Natural killer cell treated with Interleukin-12 subunit alpha and Interleukin-12 subunit beta and Interleukin-15 and Interleukin-18, amount 100 ng/mL, for 72 hours (primary cell): Measurements from ENCODE around the gene MRPS27. TPM values are rescaled to one million over a fixed set of nuclear protein-coding genes. Genes with fewer than 3 reads are reported as not detected.
"Not testable (repeated sequence)": the region's sequence is repeated elsewhere in the genome, so short reads cannot be mapped to it uniquely, and the experiment has no call there.

Experiments
- ATAC-seq, 2 donors: fragments of 150-1000 bp; cut with Tn5 transposase in 1 of 2; sonication (Bioruptor Pico), chemical (Tn5 transposase) in 1 of 2; 2 replicates each; pipeline ENCODE4 v1.10.0; 2021
- DNase-seq: peaks from one replicate; pipeline ENCODE4 v3.0.0; 2022; ENCODE audit warnings: low spot score
- H3K27ac Mint-ChIP-seq, 2 donors: 1 replicate in 1 of 2; 2 replicates in 1 of 2; pipeline ENCODE4 v1.8.0; 2022; ENCODE audit warnings: mixed read lengths in 2 of 2, mild to moderate bottlenecking in 1 of 2, moderate library complexity in 1 of 2
- H3K27me3 Mint-ChIP-seq, 2 donors: 1 replicate in 1 of 2; 2 replicates in 1 of 2; pipeline ENCODE4 v1.8.0; 2022; ENCODE audit warnings: mixed read lengths in 2 of 2
- H3K36me3 Mint-ChIP-seq: one replicate; pipeline ENCODE4 v1.8.0; 2022; ENCODE audit warnings: mixed read lengths
- H3K4me1 Mint-ChIP-seq, 2 donors: 1 replicate in 1 of 2; 2 replicates in 1 of 2; pipeline ENCODE4 v1.8.0; 2022; ENCODE audit warnings: low read depth in 2 of 2, mixed read lengths in 2 of 2, mild to moderate bottlenecking in 1 of 2
- H3K4me3 Mint-ChIP-seq: one replicate; pipeline ENCODE4 v1.8.0; 2022; ENCODE audit warnings: mixed read lengths
- H3K9me3 Mint-ChIP-seq: 2 replicates; pipeline ENCODE4 v1.8.0; 2022; ENCODE audit warnings: mixed read lengths
- total RNA-seq, 2 donors: library from RNA; stranded (reverse); gene quantifications; one replicate each; pipeline ENCODE4 v1.2.3, GENCODE V29; 2022

MRPS27 gene
- total RNA-seq, 2 donors from 2014 or later = 43.1 to 61.0 TPM

- Mint-ChIP-seq H3K4me3 (no peak overlapping the region), H3K4me1 (peaks cover 0 to 6% of the 10 kb centered on the region in 2 donors), H3K27me3 (no peaks in the 10 kb centered on the region), H3K36me3 (peaks cover 8% of the 10 kb centered on the region), H3K9me3 (no peaks in the 10 kb centered on the region), H3K27ac (no peak overlapping the region)
- DNase-seq (no peak), ATAC-seq (no peak)
Observed at GRCh38 chr5:72352616-72353015, 32.6 kb upstream of the MRPS27 start.

DNA sequence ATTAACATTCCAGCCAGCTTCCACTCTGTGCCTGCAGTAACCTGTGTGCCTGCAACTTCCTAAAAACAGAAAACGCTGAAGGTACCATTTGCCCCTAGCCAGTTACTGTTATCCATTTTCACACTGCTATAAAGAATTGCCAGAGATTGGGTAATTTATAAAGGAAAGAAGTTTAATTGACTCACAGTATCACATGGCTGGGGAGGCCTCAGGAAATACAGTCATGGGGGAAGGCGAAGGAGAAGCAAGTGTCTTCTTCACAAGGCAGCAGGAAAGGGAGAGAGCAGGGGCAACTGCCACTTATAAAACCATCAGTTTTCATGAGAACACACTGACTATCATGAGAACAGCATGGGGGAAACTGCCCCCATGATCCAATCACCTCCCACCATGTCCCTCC is 31.3 kb upstream of the MRPS27 start:
- peaks cover 0 to 6% of the 10 kb centered on the region in 2 donors for H3K4me1 Mint-ChIP-seq
- no peaks in the 10 kb centered on the region for H3K9me3 Mint-ChIP-seq
- no peak for ATAC-seq
- H3K27ac Mint-ChIP-seq = no peak overlapping the region
- peaks cover 8% of the 10 kb centered on the region for H3K36me3 Mint-ChIP-seq
- no peak for DNase-seq
- no peaks in the 10 kb centered on the region for H3K27me3 Mint-ChIP-seq
- H3K4me3 Mint-ChIP-seq = no peak overlapping the region

DNA sequence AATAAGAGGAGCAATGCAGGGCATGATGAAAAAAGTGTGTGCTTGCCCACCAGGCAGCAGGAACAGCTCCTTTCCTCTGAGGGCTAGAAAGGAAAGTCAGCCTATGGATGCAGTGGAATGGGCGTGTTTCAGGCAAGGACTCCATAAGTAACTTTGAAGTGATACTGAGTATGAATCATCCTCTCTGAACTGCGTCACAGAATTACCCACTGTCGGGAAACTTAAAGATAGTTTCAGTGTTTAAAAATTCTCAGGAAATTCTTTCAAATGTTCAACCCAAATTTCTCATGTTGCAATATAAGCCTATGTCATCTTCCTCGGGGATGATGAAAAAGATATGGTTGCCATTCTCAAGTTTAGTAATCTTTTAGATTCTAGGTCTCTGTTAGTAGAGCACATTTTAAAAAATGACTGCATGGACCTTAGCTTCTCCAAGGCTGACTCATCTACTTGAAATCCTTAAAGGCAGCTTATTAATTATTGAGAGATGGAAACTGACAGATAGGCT is 27.8 kb upstream of the MRPS27 start:
- peak overlapping the region in 1 of 2 donors; percentile 48 for H3K27ac Mint-ChIP-seq
- peak overlapping the region; percentile 5 for H3K4me3 Mint-ChIP-seq
- peaks cover 6% of the 10 kb centered on the region for H3K36me3 Mint-ChIP-seq
- DNase-seq (no peak), ATAC-seq (peak in 1 of 2 donors; percentile 78)
- no peaks in the 10 kb centered on the region for H3K9me3 Mint-ChIP-seq
- peaks cover 0 to 6% of the 10 kb centered on the region in 2 donors for H3K4me1 Mint-ChIP-seq
- no peaks in the 10 kb centered on the region for H3K27me3 Mint-ChIP-seq

- DNase-seq (no peak), ATAC-seq (no peak)
- Mint-ChIP-seq H3K36me3 (peaks cover 5% of the 10 kb centered on the region), H3K4me1 (peaks cover 0 to 6% of the 10 kb centered on the region in 2 donors), H3K9me3 (no peaks in the 10 kb centered on the region), H3K27me3 (no peaks in the 10 kb centered on the region), H3K4me3 (no peak overlapping the region), H3K27ac (no peak overlapping the region)
Observed at GRCh38 chr5:72346398-72346797, 26.4 kb upstream of the MRPS27 start.

DNA sequence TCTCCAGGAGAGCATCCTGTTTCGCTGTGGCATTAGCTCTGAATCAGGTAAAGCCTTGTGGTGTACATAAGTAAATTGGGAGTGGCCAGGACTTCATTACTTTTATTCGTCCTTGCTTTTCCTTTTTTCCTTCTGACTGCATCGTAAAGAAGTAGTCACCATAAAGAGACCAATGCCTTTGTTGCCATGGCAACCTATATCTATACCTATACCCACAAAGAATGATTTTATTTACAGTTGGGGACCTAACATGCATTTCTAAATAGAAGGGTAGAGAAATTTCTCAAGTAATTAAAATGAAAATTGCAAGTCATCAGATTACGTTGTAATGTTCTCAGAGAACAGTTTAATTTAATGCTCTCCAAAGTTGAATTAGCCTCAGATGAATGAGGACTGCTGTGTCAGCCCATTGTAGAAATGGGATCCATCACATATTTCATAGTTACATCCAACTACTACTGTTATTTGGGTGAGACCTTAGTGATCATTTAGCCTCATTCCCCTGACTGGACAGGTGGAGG is 18.7 kb upstream of the MRPS27 start:
- Mint-ChIP-seq H3K4me1 (no peaks in the 10 kb centered on the region), H3K27ac (no peak overlapping the region), H3K27me3 (no peaks in the 10 kb centered on the region), H3K36me3 (peaks cover 16% of the 10 kb centered on the region), H3K9me3 (no peaks in the 10 kb centered on the region), H3K4me3 (no peak overlapping the region)
- ATAC-seq (no peak), DNase-seq (no peak)

DNA sequence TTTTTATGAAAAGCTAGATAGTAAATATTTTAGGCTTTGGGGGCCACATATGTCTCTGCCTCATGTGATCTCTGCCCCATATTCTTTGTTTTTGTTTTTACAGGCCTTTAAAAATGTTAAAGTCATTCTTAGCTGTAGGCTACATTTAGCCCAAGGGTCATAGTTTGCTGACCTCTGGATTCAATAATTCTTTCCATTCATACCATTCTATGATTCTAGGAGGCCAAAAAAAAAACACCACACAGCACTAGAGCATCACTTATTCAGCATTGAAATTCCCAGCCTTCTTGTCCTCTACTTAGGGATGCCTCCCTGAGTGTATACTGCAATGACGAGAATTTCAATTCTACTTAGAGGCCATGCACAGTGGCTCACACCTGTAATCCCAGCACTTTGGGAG is 17.1 kb upstream of the MRPS27 start:
- H3K4me1 Mint-ChIP-seq = peaks cover 0 to 2% of the 10 kb centered on the region in 2 donors
- no peak overlapping the region for H3K4me3 Mint-ChIP-seq
- no peak overlapping the region for H3K27ac Mint-ChIP-seq
- H3K36me3 Mint-ChIP-seq = peaks cover 18% of the 10 kb centered on the region
- no peaks in the 10 kb centered on the region for H3K9me3 Mint-ChIP-seq
- H3K27me3 Mint-ChIP-seq = no peaks in the 10 kb centered on the region
- no peak for ATAC-seq
- no peak for DNase-seq

- Mint-ChIP-seq H3K36me3 (peaks cover 20% of the 10 kb centered on the region), H3K9me3 (no peaks in the 10 kb centered on the region), H3K4me3 (no peak overlapping the region), H3K27ac (no peak overlapping the region), H3K27me3 (no peaks in the 10 kb centered on the region), H3K4me1 (peaks cover 0 to 2% of the 10 kb centered on the region in 2 donors)
- no peak for ATAC-seq
- no peak for DNase-seq
Observed at GRCh38 chr5:72330712-72331111, 10.7 kb upstream of the MRPS27 start.

DNA sequence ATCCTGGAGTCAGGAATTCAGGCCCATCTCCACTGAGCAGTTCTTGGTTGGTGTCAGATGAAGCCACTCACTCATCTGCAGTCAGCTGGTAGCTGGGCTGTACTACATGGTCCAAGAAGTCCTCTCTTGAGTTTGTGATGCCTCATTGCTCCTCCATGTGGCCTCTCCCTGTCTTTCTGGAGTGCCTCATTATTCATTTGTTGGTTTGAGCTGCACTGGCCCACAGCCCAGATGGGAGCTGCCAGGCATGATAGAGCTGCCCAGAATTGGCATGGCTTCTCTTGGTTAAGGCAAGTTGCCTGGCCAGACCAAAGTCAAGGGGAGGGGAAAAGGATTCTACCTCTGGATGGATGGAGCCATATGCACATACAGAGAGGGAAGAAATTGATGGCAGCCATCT is 8.1 kb upstream of the MRPS27 start:
- ATAC-seq (no peak), DNase-seq (no peak)
- H3K4me3 Mint-ChIP-seq = no peak overlapping the region
- no peaks in the 10 kb centered on the region for H3K9me3 Mint-ChIP-seq
- H3K27ac Mint-ChIP-seq = no peak overlapping the region
- H3K4me1 Mint-ChIP-seq = peaks cover 5 to 7% of the 10 kb centered on the region in 2 donors
- no peaks in the 10 kb centered on the region for H3K27me3 Mint-ChIP-seq
- peaks cover 27% of the 10 kb centered on the region for H3K36me3 Mint-ChIP-seq

DNA sequence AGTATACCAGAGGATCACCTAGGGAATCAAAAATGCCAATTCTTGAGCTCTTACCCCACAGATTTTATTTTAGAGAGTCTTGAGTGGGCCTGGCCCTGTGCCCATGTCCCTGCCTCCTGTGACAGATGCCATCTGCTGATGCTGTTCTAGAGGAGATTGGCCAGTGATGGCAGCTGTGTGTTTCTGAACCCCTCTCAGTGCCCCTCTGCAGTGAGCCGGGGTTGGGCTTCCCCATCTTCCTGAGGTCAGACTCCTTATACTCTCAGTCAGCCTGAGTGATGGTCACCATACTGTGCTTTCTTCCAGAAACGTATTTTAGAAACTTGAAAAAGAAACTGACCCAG is 6.2 kb upstream of the MRPS27 start:
- H3K27me3 Mint-ChIP-seq = no peaks in the 10 kb centered on the region
- no peak for DNase-seq
- H3K4me3 Mint-ChIP-seq = no peak overlapping the region
- H3K27ac Mint-ChIP-seq = no peak overlapping the region
- H3K9me3 Mint-ChIP-seq = no peaks in the 10 kb centered on the region
- H3K36me3 Mint-ChIP-seq = peaks cover 24% of the 10 kb centered on the region
- no peak for ATAC-seq
- peaks cover 7% of the 10 kb centered on the region in 2 donors for H3K4me1 Mint-ChIP-seq

DNA sequence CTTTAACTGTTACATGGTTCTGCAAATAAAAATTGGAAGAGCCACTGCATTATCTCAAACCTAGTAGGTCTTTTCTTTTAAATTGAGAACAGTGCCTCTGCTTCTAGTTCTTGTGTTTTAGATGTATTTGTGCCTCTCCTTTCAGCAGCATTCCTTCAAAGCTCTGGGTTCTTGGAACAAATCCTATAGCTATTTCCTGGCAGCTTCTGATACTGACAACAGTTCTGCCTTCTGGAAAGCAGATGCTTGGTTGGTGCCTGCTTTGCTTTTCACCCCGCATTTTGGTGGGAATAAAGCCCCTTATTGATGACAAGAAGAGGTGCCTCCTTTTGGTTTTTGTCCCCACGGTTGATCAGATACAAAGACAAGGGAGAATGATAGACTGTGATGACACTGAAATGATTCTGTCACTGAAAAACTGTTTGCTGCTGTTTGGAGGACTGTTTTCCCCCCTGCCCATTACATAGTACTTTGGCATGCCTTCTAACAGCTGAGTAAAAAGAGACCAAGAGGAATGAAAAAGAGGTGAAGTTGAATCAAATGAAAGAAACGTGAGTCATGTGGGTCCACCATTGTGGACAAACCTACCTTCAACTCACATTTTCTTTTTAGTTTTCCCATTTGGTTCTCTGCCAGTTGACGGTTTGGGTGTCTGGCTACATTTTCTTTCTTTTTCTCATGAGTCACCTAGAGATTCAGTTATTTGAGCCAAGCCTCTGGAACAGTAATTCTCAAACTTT is 5.7 kb upstream of the MRPS27 start:
- Mint-ChIP-seq H3K9me3 (no peaks in the 10 kb centered on the region), H3K36me3 (peaks cover 19% of the 10 kb centered on the region), H3K27me3 (no peaks in the 10 kb centered on the region), H3K27ac (no peak overlapping the region), H3K4me3 (no peak overlapping the region), H3K4me1 (peaks cover 7% of the 10 kb centered on the region in 2 donors)
- no peak for DNase-seq
- ATAC-seq = no peak

GRCh38 chr5:72324189-72324825 is 4.3 kb upstream of the MRPS27 start:
- no peak for ATAC-seq
- Mint-ChIP-seq H3K4me1 (peaks cover 10 to 11% of the 10 kb centered on the region in 2 donors), H3K4me3 (no peak overlapping the region), H3K27me3 (no peaks in the 10 kb centered on the region), H3K27ac (no peak overlapping the region), H3K9me3 (no peaks in the 10 kb centered on the region), H3K36me3 (peaks cover 16% of the 10 kb centered on the region)
- DNase-seq = no peak

GRCh38 chr5:72319435-72319975 is 535 bp downstream of the MRPS27 start:
- H3K27ac Mint-ChIP-seq = peak overlapping the region; percentile 90 to 98
- ATAC-seq = peak; percentile 0
- H3K36me3 Mint-ChIP-seq = peaks cover 14% of the 10 kb centered on the region
- not testable (repeated sequence) for H3K9me3 Mint-ChIP-seq, DNase-seq, H3K27me3 Mint-ChIP-seq
- peak overlapping the region; percentile 98 for H3K4me3 Mint-ChIP-seq
- peaks cover 14 to 19% of the 10 kb centered on the region in 2 donors for H3K4me1 Mint-ChIP-seq

- no peak overlapping the region for H3K4me3 Mint-ChIP-seq
- peaks cover 15% of the 10 kb centered on the region for H3K36me3 Mint-ChIP-seq
Observed at GRCh38 chr5:72314571-72315172, 5.4 kb downstream of the MRPS27 start.

DNA sequence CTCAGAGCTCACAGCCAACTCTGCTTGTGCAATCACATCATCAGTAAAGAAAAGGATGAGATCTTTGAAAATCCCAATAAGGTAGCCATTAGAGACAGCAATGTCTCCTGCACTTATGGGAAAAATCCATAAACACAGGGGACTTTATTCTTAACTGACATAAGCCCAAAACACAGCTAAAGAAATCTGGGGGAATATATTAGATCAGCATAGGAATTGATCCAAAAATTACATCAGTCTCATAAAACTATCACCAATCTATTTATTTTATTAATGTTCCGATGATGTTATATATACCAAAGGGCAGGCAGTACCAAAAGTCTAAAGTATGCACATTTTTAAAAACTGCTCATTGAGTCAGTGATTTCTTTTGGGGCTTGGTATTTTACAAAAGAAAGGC is 6.9 kb downstream of the MRPS27 start:
- H3K27ac Mint-ChIP-seq = no peak overlapping the region
- ATAC-seq = no peak

More at GRCh38 chr5:72314571-72315172, 5.4 kb downstream of the MRPS27 start:
- Mint-ChIP-seq H3K9me3 (no peaks in the 10 kb centered on the region), H3K27ac (no peak overlapping the region), H3K4me1 (peaks cover 4 to 10% of the 10 kb centered on the region in 2 donors), H3K27me3 (no peaks in the 10 kb centered on the region)
- ATAC-seq (no peak), DNase-seq (no peak)

More for the DNA sequence above, 6.9 kb downstream of the MRPS27 start:
- no peak for DNase-seq
- H3K9me3 Mint-ChIP-seq = no peaks in the 10 kb centered on the region
- peaks cover 8 to 10% of the 10 kb centered on the region in 2 donors for H3K4me1 Mint-ChIP-seq
- no peak overlapping the region for H3K4me3 Mint-ChIP-seq
- peaks cover 9% of the 10 kb centered on the region for H3K36me3 Mint-ChIP-seq
- no peaks in the 10 kb centered on the region for H3K27me3 Mint-ChIP-seq
